ENCODE measurements around the gene INA. TPM values are rescaled to one million over a fixed set of nuclear protein-coding genes. Genes with fewer than 3 reads are reported as not detected.
"Not testable (repeated sequence)": the region's sequence is repeated elsewhere in the genome, so short reads cannot be mapped to it uniquely, and the experiment has no call there.

INA gene
- total RNA-seq, 4 donors from 2014 or later: 0.30 to 2.5 (median 1.1) TPM

DNA sequence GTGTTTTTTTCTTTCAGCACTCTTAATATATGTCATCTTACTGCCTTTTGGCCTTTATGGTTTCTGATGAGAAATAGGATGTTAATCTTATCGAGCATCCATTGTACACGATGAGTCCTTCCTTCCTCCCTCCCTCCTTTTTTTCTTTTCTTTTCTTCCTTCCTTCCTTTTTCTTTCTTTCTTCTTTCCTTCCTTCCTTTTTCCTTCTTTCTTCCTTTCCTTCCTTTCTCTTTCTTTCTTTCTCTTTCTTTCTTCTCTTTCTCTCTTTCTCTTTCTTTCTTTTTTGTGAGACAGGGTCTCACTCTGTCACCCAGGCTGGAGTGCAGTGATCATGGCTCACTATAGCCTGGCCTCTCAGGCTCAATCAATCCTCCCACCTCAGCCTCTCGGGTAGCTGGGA lies 22.8 kb upstream of the INA start:
- intact Hi-C loops (cut with DNase I; ENCODE audit: low total_unique reads): no loop called here
- TF ChIP-seq CTCF (IDR thresholded peaks at IDR 0.05): no peak
- no peak for TF ChIP-seq POLR2A (IDR thresholded peaks at IDR 0.05)
- no peak overlapping the region for H3K4me3 ChIP-seq (ENCODE audit: low read depth, poor library complexity, severe bottlenecking)
- no peak for DNase-seq (ENCODE audit: low spot score in 2 of 2)
- WGBS, 2 donors: 77 to 82% methylated on average over 3 of the region's 3 CpGs

DNA sequence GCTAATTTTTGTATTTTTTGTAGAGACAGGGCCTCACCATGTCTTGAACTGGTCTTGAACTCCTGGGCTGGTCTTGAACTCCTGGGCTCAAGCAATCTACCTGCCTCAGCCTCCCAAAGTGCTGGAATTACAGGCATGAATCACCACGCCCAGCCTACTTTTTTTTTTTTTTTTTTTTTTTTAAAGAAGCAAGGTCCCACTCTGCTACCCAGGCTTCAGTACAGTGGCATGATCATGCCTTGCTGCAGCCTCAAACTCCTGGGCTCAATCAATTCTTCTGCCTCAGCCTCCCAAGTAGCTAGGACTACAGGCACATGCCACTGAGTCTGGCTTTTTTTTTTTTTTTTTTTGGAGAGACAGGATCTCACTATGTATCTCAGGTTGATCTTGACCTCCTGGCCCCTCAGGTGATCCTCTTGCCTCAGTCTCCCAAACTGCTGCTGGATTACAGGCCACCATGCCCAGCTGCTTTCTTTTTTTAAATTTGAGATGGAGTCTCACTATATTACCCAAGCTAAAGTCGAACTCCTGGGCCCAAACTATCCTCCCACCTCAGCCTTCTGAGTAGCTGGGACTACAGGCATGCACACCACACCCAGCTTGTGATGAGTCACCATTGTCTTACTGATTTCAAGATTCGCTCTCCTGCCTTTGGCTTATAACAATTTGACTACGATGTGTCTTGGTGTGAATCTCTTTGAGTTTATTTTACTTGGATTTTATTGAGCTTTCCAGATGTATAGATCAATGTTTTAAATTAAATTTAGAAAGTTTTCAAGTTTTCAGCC lies 22.2 kb upstream of the INA start:
- intact Hi-C loops (cut with DNase I; ENCODE audit: low total_unique reads): no loop called here
- 27 to 33% methylated on average over 4 of the region's 4 CpGs for WGBS, 2 donors
- DNase-seq (ENCODE audit: low spot score in 2 of 2): no peak
- TF ChIP-seq CTCF (IDR thresholded peaks at IDR 0.05) (no peak), POLR2A (IDR thresholded peaks at IDR 0.05) (no peak)
- no peak overlapping the region for H3K4me3 ChIP-seq (ENCODE audit: low read depth, poor library complexity, severe bottlenecking)

- 91 to 97% methylated on average over 1 of the region's 1 CpG for WGBS, 2 donors
- no peak overlapping the region for H3K4me3 ChIP-seq (ENCODE audit: low read depth, poor library complexity, severe bottlenecking)
- no peak for DNase-seq (ENCODE audit: low spot score in 2 of 2)
- no peak for TF ChIP-seq POLR2A (IDR thresholded peaks at IDR 0.05)
- TF ChIP-seq CTCF (IDR thresholded peaks at IDR 0.05): no peak
- intact Hi-C loops (cut with DNase I; ENCODE audit: low total_unique reads): no loop called here
Observed at GRCh38 chr10:103256613-103257012, 20.3 kb upstream of the INA start.

- no peak for DNase-seq (ENCODE audit: low spot score in 2 of 2)
- no peak for TF ChIP-seq POLR2A (IDR thresholded peaks at IDR 0.05)
- TF ChIP-seq CTCF (IDR thresholded peaks at IDR 0.05): no peak
- H3K4me3 ChIP-seq (ENCODE audit: low read depth, poor library complexity, severe bottlenecking): no peak overlapping the region
- intact Hi-C loops (cut with DNase I; ENCODE audit: low total_unique reads): no loop called here
Observed at GRCh38 chr10:103257812-103258211, 19.1 kb upstream of the INA start.

DNA sequence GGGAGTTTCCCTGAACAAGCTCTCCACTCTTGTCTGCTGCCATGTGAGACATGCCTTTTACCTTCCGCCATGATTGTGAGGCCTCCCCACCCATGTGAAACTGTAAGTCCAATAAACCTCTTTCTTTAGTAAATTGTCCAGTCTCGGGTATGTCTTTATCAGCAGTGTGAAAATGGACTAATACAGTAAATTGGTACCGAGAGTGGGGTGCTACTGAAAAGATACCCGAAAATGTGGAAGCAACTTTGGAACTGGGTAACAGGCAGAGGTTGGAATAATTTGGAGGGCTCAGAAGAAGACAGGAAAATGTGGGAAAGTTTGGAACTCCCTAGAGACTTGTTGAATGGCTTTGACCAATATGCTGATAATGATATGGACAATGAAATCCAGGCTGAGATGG lies 18.0 kb upstream of the INA start:
- DNase-seq (ENCODE audit: low spot score in 2 of 2); H3K4me3 ChIP-seq (ENCODE audit: low read depth, poor library complexity, severe bottlenecking); intact Hi-C loops (cut with DNase I; ENCODE audit: low total_unique reads): not testable (repeated sequence)
- WGBS, 2 donors: 88 to 92% methylated on average over 4 of the region's 4 CpGs

GRCh38 chr10:103259989-103260388 lies 16.9 kb upstream of the INA start:
- intact Hi-C loops (cut with DNase I; ENCODE audit: low total_unique reads): no loop called here

More at GRCh38 chr10:103259989-103260388, 16.9 kb upstream of the INA start:
- TF ChIP-seq POLR2A (IDR thresholded peaks at IDR 0.05) (no peak), CTCF (IDR thresholded peaks at IDR 0.05) (no peak)
- no peak overlapping the region for H3K4me3 ChIP-seq (ENCODE audit: low read depth, poor library complexity, severe bottlenecking)
- 92 to 95% methylated on average over 5 of the region's 5 CpGs for WGBS, 2 donors
- no peak for DNase-seq (ENCODE audit: low spot score in 2 of 2)
